GM12878 (cell line): ENCODE data around the gene SLC15A1. TPM values are rescaled to one million over a fixed set of nuclear protein-coding genes. Genes with fewer than 3 reads are reported as not detected.

Experiments used
- ATAC-seq: fragments of 200-7000 bp; cut with Tn5 transposase; 3 replicates; pipeline ENCODE4 v1.9.1; 2020; ENCODE audit warnings: mild to moderate bottlenecking, moderate library complexity
- BruUV-seq: library from RNA; stranded (reverse); fragments of 400-500 nt; replicated peaks from 2 replicates; lab custom pipeline; 2021; lab: Mats Ljungman, UMichigan
- CTCF ChIA-PET: fragments of 300-600 bp; sonication (Branson Sonifier 250); formaldehyde crosslinking; extraction: SDS; loops from one replicate; lab custom pipeline; 2021; ENCODE audit warnings: inconsistent platforms; lab: Yijun Ruan, JAX
- POLR2A ChIA-PET: fragments of 350-600 bp; formaldehyde crosslinking; extraction: SDS; loops from one replicate; lab custom pipeline; 2021; ENCODE audit warnings: inconsistent platforms; lab: Charles Lee
- RAD21 ChIA-PET: fragments of 300-600 bp; sonication (Branson Sonifier 250); formaldehyde crosslinking; loops from one replicate; lab custom pipeline; 2023; ENCODE audit warnings: antibody characterized with exemption; ENCODE audit not compliant: unreplicated experiment; lab: Charles Lee
- SMC1A ChIA-PET: fragments of 300-600 bp; sonication (Branson Sonifier 250); formaldehyde crosslinking; loops from one replicate; lab custom pipeline; 2023; ENCODE audit not compliant: unreplicated experiment, uncharacterized antibody; lab: Charles Lee
- DNase-seq: peaks from one replicate; pipeline ENCODE4 v3.0.0-alpha.2; 2011; ENCODE audit warnings: low read depth, low spot score
- FAIRE-seq: peaks from 3 replicates; lab custom pipeline; 2011; peaks lifted over from hg19 to GRCh38; lab: Jason Lieb, UNC
- H2AFZ ChIP-seq: 2 replicates; pipeline ENCODE4 v1.6.0; 2011; ENCODE audit warnings: low read depth, low read length, control low read depth; ENCODE audit not compliant: control insufficient read depth
- H3K27ac ChIP-seq: 2 replicates; pipeline ENCODE4 v1.5.1; 2011; ENCODE audit warnings: control low read depth; ENCODE audit not compliant: control insufficient read depth, insufficient read depth
- H3K27me3 ChIP-seq, 2 experiments: replicated peaks in 1 of 2; 2 replicates each; pipeline versions ENCODE4 v1.6.0 to v1.6.1; 2011; ENCODE audit warnings: low read length in 1 of 2; ENCODE audit not compliant: control insufficient read depth in 2 of 2, insufficient read depth in 2 of 2
- H3K36me3 ChIP-seq, 2 experiments: 2 replicates each; pipeline ENCODE4 v1.5.1; 2011; ENCODE audit warnings: low read length in 1 of 2; ENCODE audit not compliant: control insufficient read depth in 2 of 2, insufficient read depth in 2 of 2
- H3K4me1 ChIP-seq: 2 replicates; pipeline ENCODE4 v1.6.1; 2011; ENCODE audit warnings: mild to moderate bottlenecking, low read length, moderate library complexity, mixed read lengths; ENCODE audit not compliant: control insufficient read depth, insufficient read depth
- H3K4me2 ChIP-seq: 2 replicates; pipeline ENCODE4 v1.6.0; 2011; ENCODE audit warnings: control low read depth; ENCODE audit not compliant: control insufficient read depth, insufficient read depth
- H3K4me3 ChIP-seq: fragments of 200-600 bp; sonication (generic); 2 replicates; pipeline ENCODE4 v1.5.1; 2016
- H3K79me2 ChIP-seq: 2 replicates; pipeline ENCODE4 v1.6.0; 2011; ENCODE audit warnings: low read length; ENCODE audit not compliant: control insufficient read depth, insufficient read depth
- H3K9ac ChIP-seq: 2 replicates; pipeline ENCODE4 v1.8.0; 2011; ENCODE audit warnings: low read length, control low read depth, mixed read lengths; ENCODE audit not compliant: control insufficient read depth, insufficient read depth
- H3K9me3 ChIP-seq: replicated peaks from 3 replicates; pipeline ENCODE4 v1.5.1; 2011; ENCODE audit warnings: mild to moderate bottlenecking, low read length; ENCODE audit not compliant: control insufficient read depth, insufficient read depth
- H4K20me1 ChIP-seq: 2 replicates; pipeline ENCODE4 v1.6.0; 2011; ENCODE audit not compliant: control insufficient read depth, insufficient read depth
- ATF2 ChIP-seq: IDR thresholded peaks from 2 replicates; pipeline ENCODE4 v1.6.1; 2012; ENCODE audit warnings: low read length, inconsistent platforms
- CHD1 ChIP-seq: IDR thresholded peaks from 2 replicates; pipeline ENCODE4 v1.6.1; 2012; ENCODE audit warnings: low read depth, low read length, improper control_type of control experiment
- E2F8 ChIP-seq: fragments of 450-650 bp; IDR thresholded peaks from 2 replicates; pipeline ENCODE4 v1.6.1; 2018; ENCODE audit warnings: mild to moderate bottlenecking, low read depth, moderate library complexity; ENCODE audit not compliant: partially characterized antibody
- ESRRA ChIP-seq: IDR thresholded peaks from 2 replicates; pipeline ENCODE4 v1.6.1; 2012; ENCODE audit warnings: mild to moderate bottlenecking, low read length, improper control_type of control experiment
- HDAC2 ChIP-seq: fragments of 200-600 bp; sonication (generic); IDR thresholded peaks from 2 replicates; pipeline ENCODE4 v1.6.1; 2017
- IRF5 ChIP-seq: fragments of 450-650 bp; IDR thresholded peaks from 2 replicates; pipeline ENCODE4 v1.6.1; 2017; ENCODE audit warnings: borderline replicate concordance
- MTA2 ChIP-seq: fragments of 450-650 bp; IDR thresholded peaks from 2 replicates; pipeline ENCODE4 v1.6.1; 2016; ENCODE audit warnings: low read depth, mild to moderate bottlenecking, moderate library complexity
- NR2C1 ChIP-seq: fragments of 450-650 bp; IDR thresholded peaks from 2 replicates; pipeline ENCODE4 v1.6.1; 2017; ENCODE audit warnings: antibody characterized with exemption, mild to moderate bottlenecking, moderate library complexity
- NR2F1 ChIP-seq: fragments of 450-650 bp; conservative IDR thresholded peaks from 2 replicates; pipeline ENCODE4 v1.6.1; 2017; ENCODE audit warnings: mild to moderate bottlenecking
- PBX3 ChIP-seq: IDR thresholded peaks from 2 replicates; pipeline ENCODE4 v1.6.1; 2011; ENCODE audit warnings: mild to moderate bottlenecking, low read depth, low read length, moderate library complexity; ENCODE audit not compliant: insufficient replicate concordance
- PKNOX1 ChIP-seq: fragments of 450-650 bp; IDR thresholded peaks from 2 replicates; pipeline ENCODE4 v1.6.1; 2016; ENCODE audit warnings: mild to moderate bottlenecking
- POLR2A ChIP-seq: IDR thresholded peaks from 2 replicates; pipeline ENCODE4 v1.6.1; 2011; ENCODE audit warnings: low read depth, mild to moderate bottlenecking, low read length
- TARDBP ChIP-seq: IDR thresholded peaks from 2 replicates; pipeline ENCODE4 v1.6.1; 2016; ENCODE audit warnings: borderline replicate concordance
- ZBTB40 ChIP-seq: fragments of 450-650 bp; IDR thresholded peaks from 2 replicates; pipeline ENCODE4 v1.6.1; 2016; ENCODE audit warnings: mild to moderate bottlenecking, moderate library complexity, borderline replicate concordance
- whole genome bisulfite sequencing: methylation state at CpG from one replicate; pipeline ENCODE4 v1.1.6; 2016; ENCODE audit warnings: low lambda C conversion rate; ENCODE audit not compliant: insufficient replicate concordance, insufficient coverage; ENCODE audit errors: missing lambda C conversion rate; 5-methylcytosine and 5-hydroxymethylcytosine counted together
- in situ Hi-C: fragments of 300-500 bp; cut with MboI; formaldehyde crosslinking; loops from 9 replicates; pipeline ENCODE4 v1.14.3; 2018; ENCODE audit warnings: mixed read lengths
- intact Hi-C: fragments of 100-400 bp; cut with micrococcal nuclease; formaldehyde crosslinking; loops from one replicate; pipeline ENCODE4 v1.14.2; 2022; ENCODE audit not compliant: unreplicated experiment
- polyA plus RNA-seq, 11 experiments: library from polyadenylated mRNA; depleted of rRNA in 4 of 11; unstranded in 6 of 11; stranded (reverse) in 5 of 11; fragments of >200 nt; fragmentation: Nextera tagmentation in 4 of 11; fragmentation: Illumina TruSeq in 1 of 11; extraction: Ambion mirVana in 4 of 11; extraction: Trizol in 1 of 11; gene quantifications; 1 replicate in 1 of 11; 2 replicates in 10 of 11; pipeline versions ENCODE4 v1.2.1 to v1.2.3, GENCODE V29; 2011 to 2016; ENCODE audit warnings: inconsistent platforms in 2 of 11, missing spikeins in 2 of 11, low read depth in 1 of 11
- total RNA-seq, 4 experiments: library from RNA; depleted of rRNA in 3 of 4; stranded (reverse); fragments of >200 nt in 3 of 4; fragmentation: Illumina TruSeq in 1 of 4; extraction: Trizol in 1 of 4; gene quantifications; 2 replicates each; pipeline versions ENCODE4 v1.2.1 to v1.2.3, GENCODE V29; 2013 to 2021

The SLC15A1 gene
- total and polyA plus RNA-seq, 10 of the 15 experiments (the other 5 are each of a cell fraction or from before 2014, with no cell fraction given) = not detected

- no peak overlapping the region for H2AFZ ChIP-seq
- no TSS peak for BruUV-seq
- SMC1A ChIA-PET = no interaction called here
- TF ChIP-seq POLR2A = no peak
- no peak for TF ChIP-seq PKNOX1
- TF ChIP-seq ESRRA = no peak
- no peak for TF ChIP-seq CHD1
- TF ChIP-seq E2F8 = no peak
- TF ChIP-seq NR2F1 = no peak
- TF ChIP-seq IRF5 = no peak
- no peak for TF ChIP-seq MTA2
- no peak for TF ChIP-seq TARDBP
- no peak for TF ChIP-seq HDAC2
- no peak for TF ChIP-seq NR2C1
- TF ChIP-seq ZBTB40 = no peak
- TF ChIP-seq PBX3 = no peak
- TF ChIP-seq ATF2 = no peak
These were observed 21.4 kb upstream of the SLC15A1 start for GRCh38 chr13:98773921-98774320.

More at GRCh38 chr13:98773921-98774320, 21.4 kb upstream of the SLC15A1 start:
- ChIA-PET RAD21 (no interaction called here), POLR2A (no interaction called here), CTCF (no interaction called here)
- H3K9ac ChIP-seq = no peak overlapping the region
- H3K27ac ChIP-seq = no peak overlapping the region
- in situ Hi-C loops (no loop called here), intact Hi-C loops (no loop called here)
- H3K4me3 ChIP-seq = no peak overlapping the region
- no peaks in the 10 kb centered on the region for H3K27me3 ChIP-seq
- DNase-seq (no peak), FAIRE-seq (no peak), ATAC-seq (no peak)
- H3K36me3 ChIP-seq = no peaks in the 10 kb centered on the region
- 72% methylated on average over 14 of the region's 20 CpGs for WGBS
- H3K9me3 ChIP-seq = no peaks in the 10 kb centered on the region
- H3K4me2 ChIP-seq = no peak overlapping the region
- H4K20me1 ChIP-seq = no peaks in the 10 kb centered on the region
- no peaks in the 10 kb centered on the region for H3K79me2 ChIP-seq
- no peaks in the 10 kb centered on the region for H3K4me1 ChIP-seq
